Embryonic facial prominence (tissue), 1 donor: ENCODE results near the gene EDA.

ENCODE experiments used
- DNase-seq: peaks from one replicate; pipeline ENCODE4 v3.0.0-alpha.2; 2016; ENCODE audit errors: extremely low spot score

The EDA gene

GRCh38 chrX:70062961-70063550 is 447.1 kb downstream of the EDA start:
- no peak for DNase-seq

GRCh38 chrX:70066646-70067045 is 450.7 kb downstream of the EDA start:
- DNase-seq, result no peak

GRCh38 chrX:70079297-70079696 is 463.4 kb downstream of the EDA start:
- no peak for DNase-seq

GRCh38 chrX:70079870-70080269 is 464.0 kb downstream of the EDA start:
- no peak for DNase-seq

- DNase-seq, result no peak
Measured at GRCh38 chrX:70082723-70083122, 466.8 kb downstream of the EDA start.

- no peak for DNase-seq
Measured at GRCh38 chrX:70084592-70085240, 468.8 kb downstream of the EDA start.

- DNase-seq, result no peak
Measured at GRCh38 chrX:70087857-70088630, 472.1 kb downstream of the EDA start.

GRCh38 chrX:70088751-70089150 is 472.8 kb downstream of the EDA start:
- DNase-seq, result no peak
